HG02623 (cell line): ENCODE results near the gene ERC2.

Experiments used
- ATAC-seq: cut with Tn5 transposase; IDR thresholded peaks from one replicate; pipeline ENCODE4 v1.9.1; 2021; ENCODE audit warnings: moderate library complexity; ENCODE audit not compliant: unreplicated experiment

The ERC2 gene

DNA sequence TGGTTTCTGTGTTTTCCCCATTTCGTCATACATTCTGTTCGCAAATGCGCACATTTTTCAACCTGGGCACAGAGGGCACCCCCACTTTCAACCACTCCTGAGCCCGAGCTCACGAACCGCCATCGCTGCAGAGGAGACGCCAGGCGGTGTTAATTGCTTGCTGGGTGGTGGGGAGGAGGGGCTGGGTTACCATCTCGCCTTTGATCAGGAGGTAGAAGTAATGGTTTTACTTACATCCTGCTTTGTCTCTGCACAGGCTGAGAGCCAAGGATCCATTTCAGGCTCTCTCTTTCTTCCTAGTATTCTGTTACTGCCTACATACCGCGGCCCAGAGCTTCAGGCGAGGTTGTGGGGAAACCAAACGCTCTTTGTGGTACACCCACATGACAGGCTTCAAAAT is 803.9 kb downstream of the ERC2 start:
- ATAC-seq, result no peak

DNA sequence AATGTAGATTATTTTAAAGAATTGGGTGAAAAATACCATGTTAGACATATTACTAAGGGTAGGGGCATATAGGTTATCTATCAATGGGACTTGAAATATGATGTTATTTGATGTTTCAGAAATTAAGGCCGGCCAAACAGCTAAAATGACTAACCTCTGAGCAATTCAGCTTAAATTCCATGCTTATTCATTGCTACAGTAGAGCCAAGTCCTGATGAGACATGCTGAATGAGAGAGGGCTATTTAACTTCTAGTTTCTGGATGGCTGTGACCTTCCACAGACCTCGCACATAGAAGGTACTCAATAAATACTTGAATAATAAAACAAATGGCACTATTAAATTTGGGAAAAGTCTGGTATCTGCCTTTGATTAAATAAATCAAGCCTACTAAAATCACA is 805.6 kb downstream of the ERC2 start:
- ATAC-seq, result no peak

DNA sequence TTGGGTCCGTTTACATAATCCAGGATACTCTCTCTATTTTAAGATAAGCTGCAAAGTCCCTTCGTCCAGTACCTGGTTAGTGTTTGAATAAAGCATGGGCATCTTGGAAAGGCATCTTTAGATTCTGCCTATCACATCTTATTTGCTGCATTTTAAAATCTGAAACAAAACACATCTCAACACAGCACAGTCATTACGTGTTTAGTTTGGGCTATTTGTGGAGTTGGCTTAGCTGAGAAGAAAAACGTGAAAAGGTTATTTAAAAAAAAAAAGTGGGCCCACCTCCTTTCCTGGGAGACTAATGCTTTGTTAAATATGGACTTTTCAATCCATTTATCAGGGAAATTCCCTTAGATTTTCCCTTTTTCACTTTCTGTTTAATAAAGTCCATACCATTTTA is 806.7 kb downstream of the ERC2 start:
- ATAC-seq, result no peak

DNA sequence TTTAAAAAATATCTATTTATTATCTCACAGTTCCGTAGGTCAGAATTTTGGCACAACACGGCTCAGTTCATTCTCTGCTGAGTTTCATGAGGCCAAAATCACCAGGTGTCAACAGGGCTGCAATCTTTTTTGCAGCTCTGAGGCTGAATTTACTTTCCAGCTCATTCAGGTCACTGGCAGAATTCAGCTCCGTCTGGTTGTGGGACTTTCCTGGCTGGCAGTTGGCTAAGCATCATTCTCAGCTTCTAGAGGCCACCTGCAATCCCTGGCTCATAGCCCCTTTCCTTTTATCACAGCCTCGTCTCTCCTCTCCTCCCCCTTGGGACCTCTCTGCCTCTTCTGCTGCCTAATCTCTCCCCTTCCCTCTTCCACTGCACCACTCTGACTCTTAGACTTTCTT is 807.1 kb downstream of the ERC2 start:
- no peak for ATAC-seq

DNA sequence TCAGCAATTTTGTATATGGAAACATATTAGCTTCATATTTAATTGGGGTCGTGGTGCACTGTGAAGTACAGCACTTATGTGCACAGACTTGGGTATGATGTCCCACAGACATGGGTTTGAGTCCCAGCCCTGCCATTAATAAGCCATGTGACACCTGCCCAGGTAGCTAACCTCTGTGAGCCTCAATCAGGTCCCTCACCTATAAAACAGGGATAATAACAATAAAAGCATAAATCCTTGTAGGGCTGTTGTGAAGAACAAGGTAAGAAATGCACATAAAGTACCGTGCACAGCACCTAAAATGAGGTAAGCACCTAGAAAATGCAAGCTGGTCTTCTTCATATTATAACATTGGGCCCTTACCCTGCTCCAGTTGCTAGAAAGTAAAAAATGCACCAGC is 807.6 kb downstream of the ERC2 start:
- ATAC-seq, result no peak

DNA sequence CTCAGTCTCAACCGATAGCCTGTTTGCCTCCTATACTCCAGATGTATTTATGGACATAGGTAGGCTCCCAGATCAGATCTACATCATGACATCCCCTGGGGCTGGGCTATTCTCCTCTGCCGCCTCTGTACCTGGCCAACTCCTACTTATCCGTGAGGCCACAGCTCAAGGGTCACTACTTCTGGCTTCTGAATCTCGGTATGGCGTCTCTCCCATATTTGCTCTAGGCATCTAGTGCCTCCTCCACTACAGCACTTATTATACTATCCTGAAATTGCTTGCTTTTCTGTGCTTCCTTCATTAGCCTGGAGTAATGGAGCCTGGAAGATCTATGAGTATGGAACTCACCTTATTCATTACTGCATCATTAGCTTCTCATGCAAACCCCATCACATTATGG is 808.6 kb downstream of the ERC2 start:
- no peak for ATAC-seq

DNA sequence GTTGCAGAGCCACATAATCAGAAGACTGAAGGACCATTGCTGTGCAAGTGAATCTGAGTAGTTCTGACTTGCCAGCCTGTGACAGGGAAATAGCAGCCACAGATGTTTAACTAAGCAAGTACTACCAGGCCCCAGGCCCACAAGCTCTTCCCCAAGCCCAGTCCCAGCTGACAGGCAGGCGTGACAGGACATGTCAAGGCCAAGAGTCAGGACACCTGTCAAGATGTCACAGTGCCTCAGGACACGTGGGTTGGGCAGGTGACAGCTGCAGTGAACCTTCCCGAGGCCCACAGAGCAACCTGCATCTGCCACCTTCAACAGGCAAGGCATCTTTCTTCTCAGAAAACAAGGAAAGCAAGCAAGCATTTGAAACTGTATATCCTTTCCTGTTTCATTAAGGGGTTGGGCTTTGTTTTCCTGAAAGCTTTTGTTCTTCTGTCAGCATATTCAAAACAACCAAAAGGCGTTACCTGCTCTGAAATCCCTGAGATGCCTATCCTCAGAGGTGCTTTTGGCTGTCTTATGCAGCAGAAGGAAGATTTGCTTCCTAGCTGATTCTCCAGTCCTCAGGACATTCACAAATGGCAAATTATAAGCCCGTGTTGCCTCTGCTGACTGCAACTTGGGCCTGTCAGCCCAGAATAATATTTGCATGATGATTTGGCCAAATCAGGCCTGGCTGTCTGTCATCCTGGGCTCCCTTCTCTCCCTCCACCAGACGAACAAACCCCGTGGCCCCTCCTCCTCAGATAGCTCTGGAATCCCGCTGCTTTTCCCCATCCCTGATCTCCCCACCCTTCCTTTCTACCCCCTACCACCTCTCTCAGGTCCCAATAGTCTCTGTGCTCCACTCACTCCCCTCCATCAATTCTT is 809.3 kb downstream of the ERC2 start:
- ATAC-seq, result peak; percentile 28

DNA sequence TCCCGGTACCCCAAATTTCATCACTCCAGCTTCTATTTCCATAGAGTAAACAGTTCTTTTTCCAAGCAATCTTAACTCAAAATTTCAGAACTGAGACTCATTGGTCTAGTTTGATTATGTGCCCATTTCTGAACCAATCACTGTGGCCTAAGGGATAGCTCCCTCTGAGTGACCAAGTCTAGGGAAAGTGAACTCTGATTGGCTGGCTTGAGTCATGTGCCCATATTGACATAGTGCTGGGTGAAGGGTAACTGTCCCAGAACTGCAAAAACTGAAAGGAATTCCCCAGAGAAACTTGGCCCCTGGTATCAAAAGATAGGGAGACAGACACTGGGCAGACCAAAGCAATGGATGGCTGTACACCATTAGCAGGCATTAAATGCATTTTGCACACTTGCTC is 810.0 kb downstream of the ERC2 start:
- ATAC-seq, result no peak

DNA sequence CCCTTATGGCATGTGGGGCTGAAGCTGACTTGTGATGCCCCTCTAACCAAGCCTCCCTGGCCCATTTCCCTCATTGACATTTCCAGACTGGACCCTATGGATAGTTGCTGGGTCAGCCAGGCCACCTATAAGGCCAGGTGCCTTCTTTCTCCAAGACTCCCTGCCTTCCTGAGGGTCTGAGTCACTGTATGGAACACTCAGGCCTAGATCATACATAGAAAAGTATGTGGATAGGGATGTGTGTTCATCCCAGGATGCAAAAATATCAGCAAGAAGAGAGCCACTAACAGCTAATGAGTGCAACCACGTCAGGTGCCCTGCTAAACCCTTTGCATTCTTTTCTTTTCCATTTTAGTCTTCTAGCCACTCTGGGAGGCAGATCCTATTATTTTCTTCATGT is 812.7 kb downstream of the ERC2 start:
- no peak for ATAC-seq

DNA sequence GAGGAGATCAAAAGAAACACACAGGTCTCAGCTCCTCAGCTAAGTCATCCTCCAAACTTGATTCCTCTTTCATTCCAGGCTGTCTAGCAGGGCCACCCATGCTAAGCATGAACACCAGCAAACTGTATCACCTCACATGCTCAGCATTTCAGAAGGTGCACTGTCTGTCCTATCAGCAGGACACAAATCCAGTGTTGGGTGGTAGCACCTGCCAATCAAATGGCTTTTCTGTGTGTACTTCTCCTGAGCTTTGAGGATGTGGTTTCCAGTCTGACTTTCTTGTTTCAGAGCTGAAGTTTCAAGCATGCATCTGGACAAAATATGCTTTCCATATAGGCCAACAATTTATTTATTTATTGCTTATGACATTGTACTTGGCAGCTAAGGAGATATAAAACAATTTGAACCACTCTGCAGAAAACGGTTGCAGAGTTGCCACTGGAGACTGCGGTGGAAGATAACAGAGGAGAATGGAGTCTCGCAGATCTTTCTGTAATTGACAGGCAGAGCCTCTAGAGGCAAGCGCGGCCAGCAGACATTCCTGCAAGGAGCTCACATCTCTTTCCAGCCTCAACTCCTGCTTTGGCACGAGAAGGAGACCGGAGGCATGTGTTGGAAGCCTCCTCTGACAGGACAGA is 814.0 kb downstream of the ERC2 start:
- ATAC-seq, result peak; percentile 87

DNA sequence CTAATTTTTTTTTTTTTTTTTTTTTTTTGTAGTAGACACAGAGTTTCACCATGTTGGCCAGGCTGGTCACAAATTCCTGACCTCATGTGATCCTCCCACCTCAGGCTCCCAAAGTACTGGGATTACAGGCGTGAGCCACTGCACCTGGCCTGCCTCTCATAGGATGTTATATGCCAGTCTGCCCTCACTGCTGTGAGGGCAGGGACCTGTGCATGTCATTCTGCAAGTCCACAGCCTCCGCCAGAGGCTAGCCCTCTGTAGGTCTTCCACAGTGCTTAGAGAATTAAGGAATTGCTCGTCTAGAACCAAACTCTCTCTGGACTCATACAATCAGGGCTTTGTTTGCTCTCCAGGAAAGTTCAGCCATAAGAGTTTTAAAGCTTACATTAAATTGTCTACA is 817.3 kb downstream of the ERC2 start:
- no peak for ATAC-seq

DNA sequence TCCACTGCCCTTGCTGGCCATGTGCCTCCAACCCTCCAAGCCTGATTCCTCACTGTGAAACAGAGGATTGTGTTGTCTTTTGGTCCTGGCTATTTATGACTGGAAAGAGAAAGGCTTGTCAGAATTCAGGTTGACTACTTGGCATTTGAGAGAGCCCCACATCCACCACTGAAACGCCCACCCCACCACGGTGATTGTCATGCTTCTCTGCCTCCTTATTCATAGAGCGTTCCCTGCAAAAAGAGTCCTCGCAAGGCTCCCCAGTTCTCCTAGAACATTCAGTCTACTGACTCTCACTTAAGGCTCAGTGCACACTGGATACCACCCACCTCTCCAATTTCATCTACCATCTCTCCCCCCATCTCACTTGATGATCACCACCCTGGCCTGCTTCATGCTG is 818.3 kb downstream of the ERC2 start:
- ATAC-seq, result no peak

DNA sequence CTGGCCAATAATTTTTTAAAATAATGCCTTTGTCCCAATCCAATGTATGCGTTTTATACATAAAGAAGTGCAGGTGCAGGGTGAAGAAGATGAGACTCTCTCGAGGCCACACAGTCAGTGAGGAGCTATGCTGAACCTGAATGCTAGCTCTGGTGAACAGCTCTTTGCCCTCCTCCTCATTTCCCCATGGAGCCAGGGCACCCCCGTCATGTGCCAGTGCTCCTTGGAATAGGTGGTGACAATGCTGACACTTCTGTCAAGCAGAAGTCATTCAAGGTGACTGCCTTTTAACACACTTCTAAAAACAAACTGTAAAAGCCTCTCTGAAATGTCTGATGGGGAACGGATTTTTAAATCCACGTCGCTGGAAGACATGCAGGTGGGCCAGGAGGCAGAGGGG is 818.7 kb downstream of the ERC2 start:
- no peak for ATAC-seq

DNA sequence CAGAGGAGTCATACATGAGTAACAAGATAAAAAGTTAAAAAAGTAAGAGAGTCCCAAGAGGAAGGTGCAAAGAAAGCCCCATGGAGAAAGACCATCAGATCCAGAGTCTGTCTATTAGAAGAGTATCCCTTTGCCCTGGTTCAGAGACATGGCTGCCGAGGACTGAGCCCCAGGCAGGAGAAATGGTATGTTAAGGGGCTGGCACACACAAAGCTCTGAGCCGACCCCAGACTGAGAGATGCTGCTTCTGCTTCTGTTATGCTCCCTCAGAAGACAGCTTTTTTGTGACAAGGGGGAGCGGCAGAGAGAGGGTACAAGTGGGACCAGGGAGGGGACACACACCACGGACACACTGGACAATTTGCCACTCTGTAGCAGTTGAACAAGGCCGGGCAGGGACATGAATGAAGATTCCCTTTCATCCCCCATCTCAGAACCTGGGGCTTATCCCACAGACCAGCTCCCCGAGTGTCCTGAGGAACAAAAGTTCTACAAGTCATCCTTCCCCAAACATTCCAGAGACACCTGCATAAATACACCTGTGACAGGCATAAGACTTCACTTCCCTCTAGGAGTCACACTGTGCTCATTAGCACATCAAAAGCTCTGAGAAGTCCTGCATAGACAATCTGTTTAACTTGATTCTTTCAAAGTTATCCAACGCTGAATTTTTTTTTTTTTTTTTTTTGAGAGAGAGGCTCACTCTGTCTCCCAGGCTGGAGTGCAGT is 819.5 kb downstream of the ERC2 start:
- no peak for ATAC-seq

DNA sequence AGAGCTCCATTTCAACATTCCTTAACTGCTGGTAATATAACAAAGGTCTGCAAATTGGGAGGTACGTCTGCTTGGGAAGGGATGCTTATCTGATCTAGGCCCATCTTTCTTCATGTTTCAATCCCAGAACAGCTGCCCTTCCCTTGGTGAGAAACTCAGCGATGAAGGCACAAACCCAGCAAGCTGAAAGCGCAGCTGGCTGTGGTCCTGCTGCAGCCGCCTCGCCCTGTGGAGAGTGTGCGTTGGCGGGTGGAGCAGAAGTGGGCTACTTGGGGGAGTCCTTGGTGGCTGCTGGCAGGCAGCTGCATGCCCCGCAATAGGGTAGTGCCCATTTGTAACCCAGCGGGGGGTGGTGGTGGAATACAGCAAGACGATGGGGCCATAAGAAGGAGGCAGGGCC is 820.6 kb downstream of the ERC2 start:
- ATAC-seq, result no peak

DNA sequence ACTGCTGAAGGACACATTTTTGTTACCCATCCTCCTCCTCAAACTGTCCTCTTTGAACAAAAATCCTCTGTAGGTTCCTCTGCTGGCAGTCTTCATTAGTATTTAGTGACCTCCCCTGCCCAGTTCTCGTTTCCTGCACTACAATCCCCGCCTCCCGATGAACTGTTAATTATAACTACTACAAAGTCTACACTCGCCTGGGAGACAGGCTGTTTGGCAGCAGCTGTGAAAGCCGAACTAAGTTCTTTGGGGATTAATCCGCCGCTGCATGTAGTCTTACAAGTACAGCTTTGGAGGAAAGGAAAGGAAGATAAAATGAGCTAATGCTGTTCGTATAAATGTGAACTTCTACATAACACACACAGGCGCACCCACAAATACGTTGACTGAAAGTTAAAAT is 821.2 kb downstream of the ERC2 start:
- no peak for ATAC-seq

DNA sequence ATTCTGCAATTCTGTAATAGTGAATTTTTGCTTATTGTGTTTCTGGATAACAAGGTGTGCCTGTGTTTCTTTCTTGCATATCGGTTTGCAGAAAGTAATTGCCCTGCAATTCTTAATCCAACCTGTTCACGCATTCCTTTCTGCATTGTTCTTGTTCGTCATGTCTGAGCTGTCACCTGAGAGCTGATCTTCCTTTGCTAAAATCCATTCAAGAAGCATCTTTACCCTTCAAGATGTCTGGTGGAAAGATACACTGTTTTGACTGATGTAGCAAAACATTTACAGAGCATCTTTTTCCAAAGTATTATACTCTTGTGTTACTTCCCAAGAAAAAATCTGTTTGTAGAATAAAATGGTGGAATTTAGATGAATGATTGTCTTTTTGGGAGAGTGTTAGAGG is 822.1 kb downstream of the ERC2 start:
- no peak for ATAC-seq

DNA sequence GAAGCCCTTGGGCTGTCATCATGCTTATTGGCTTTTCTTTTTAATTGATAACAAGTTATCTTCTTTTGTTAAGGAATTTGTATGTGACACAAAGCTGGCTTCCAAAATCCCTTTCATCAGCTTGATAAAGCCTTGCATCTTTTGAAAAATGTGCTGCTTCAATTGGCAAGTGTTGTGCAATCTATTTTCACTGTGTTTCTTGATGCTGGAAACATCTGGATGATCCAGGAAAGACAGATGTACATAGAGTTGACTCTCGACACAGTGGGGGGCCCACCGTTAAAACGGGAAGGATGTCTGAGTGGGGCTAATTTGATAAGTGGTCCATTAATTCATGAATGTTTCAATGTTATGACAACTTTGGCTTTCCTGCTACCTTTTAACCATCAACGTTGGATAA is 822.8 kb downstream of the ERC2 start:
- no peak for ATAC-seq

DNA sequence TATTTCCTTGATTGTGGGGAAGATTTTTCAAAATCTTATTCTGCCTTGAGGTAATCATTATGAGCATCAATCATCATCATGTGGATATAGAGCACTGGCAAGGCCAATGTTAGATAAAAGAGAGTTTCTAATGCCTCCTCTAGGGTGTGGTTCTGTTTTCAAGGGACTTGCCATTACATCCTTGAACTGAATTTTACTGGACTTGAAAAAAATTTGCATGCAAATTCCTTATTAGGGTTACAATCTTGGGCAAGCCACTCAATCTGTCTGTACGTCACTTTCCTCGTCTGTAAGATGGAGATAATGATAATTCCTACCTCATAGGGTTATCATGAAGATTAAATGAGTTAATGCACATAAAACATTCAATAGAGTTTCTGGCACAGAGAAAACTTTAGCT is 825.0 kb downstream of the ERC2 start:
- ATAC-seq, result no peak

DNA sequence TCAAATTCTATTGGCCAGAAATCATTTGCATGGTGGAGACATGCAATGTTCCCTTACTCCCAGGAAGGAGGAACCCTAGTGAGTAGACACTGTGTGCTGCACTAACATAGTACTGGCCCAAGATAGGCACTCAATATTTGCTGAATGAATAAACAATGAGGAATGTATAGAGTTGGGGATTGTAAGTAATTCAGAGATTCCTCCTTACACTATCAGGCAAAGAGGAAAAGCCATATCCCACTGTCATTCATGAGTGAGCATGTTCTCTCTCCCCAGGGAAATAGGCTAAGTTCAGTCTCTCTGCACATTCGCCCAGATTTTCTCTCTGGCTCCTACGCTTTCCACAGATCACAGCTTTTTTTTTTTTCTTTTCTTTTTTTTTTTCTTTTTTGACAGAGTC is 826.3 kb downstream of the ERC2 start:
- ATAC-seq, result no peak

DNA sequence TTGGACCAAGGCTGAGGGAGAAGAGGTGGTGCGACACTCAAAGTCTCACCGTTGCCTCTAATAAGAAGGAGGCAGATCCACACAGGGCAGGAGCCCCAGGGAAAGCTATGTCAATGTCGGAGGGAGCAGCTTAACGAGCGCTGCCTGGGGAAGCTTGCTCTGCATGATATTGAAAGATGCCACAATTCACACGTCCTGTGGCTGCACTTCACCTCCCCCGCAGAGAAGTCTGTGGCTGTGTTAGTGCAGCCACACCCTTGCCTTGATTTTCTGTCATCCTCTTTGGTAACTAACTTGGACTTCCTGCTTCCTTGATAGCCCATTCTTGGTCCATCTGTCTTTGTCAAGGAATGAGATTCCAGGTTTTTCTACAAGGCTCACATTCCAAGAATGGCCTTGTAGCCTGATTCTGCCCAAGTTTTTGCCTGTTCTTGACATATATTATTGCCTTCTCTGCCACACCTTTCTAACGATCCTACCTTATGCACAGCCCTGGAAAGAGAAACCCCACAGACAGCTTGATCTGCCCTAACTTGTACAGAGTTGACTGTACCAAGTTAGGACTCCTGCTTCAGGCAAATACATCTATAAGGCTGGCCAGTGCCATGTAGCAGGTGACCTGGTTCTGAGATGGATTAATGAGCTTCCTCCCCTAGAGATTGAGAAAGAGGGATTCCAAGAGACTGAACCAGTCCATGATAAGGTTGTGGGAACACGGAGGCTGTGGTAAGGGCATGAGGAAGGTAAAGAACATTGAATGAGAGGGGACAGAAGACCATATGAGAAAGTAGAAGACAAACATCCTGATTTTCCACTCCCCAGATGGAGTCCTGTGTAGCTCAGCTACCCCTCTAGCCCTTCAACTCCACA is 828.1 kb downstream of the ERC2 start:
- ATAC-seq, result no peak
